GM10266 (cell line): ENCODE data around the gene PAX9.

Source experiments
- DNase-seq: peaks from one replicate; pipeline ENCODE4 v3.0.0; 2012; ENCODE audit errors: extremely low spot score
- CTCF ChIP-seq: IDR thresholded peaks from 2 replicates; pipeline ENCODE4 v1.5.1; 2012; ENCODE audit warnings: mild to moderate bottlenecking, low read depth; ENCODE audit not compliant: control insufficient read depth, insufficient read depth; ENCODE audit errors: missing control alignments

The PAX9 gene

GRCh38 chr14:36649872-36650650 is 11.6 kb upstream of the PAX9 start:
- TF ChIP-seq CTCF, result no peak
- no peak for DNase-seq

GRCh38 chr14:36652542-36653201 is 9.0 kb upstream of the PAX9 start:
- DNase-seq, result no peak
- no peak for TF ChIP-seq CTCF

GRCh38 chr14:36653413-36653812 is 8.2 kb upstream of the PAX9 start:
- no peak for DNase-seq
- TF ChIP-seq CTCF, result no peak

GRCh38 chr14:36653962-36654793 is 7.5 kb upstream of the PAX9 start:
- no peak for DNase-seq
- no peak for TF ChIP-seq CTCF

- DNase-seq, result no peak
- no peak for TF ChIP-seq CTCF
Observed at GRCh38 chr14:36654794-36655381, 6.8 kb upstream of the PAX9 start.

- DNase-seq, result no peak
- TF ChIP-seq CTCF, result no peak
Observed at GRCh38 chr14:36655571-36655962, 6.1 kb upstream of the PAX9 start.
